ENCODE data around the gene CAMTA1.

- TF ChIP-seq, protein P1, sequence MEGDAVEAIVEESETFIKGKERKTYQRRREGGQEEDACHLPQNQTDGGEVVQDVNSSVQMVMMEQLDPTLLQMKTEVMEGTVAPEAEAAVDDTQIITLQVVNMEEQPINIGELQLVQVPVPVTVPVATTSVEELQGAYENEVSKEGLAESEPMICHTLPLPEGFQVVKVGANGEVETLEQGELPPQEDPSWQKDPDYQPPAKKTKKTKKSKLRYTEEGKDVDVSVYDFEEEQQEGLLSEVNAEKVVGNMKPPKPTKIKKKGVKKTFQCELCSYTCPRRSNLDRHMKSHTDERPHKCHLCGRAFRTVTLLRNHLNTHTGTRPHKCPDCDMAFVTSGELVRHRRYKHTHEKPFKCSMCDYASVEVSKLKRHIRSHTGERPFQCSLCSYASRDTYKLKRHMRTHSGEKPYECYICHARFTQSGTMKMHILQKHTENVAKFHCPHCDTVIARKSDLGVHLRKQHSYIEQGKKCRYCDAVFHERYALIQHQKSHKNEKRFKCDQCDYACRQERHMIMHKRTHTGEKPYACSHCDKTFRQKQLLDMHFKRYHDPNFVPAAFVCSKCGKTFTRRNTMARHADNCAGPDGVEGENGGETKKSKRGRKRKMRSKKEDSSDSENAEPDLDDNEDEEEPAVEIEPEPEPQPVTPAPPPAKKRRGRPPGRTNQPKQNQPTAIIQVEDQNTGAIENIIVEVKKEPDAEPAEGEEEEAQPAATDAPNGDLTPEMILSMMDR (optimal IDR thresholded peaks at IDR 0.05 in 1 of 3, IDR thresholded peaks at IDR 0.05 in 1 of 3, conservative IDR thresholded peaks at IDR 0.05 in 1 of 3; ENCODE audit: extremely low read depth in 1 of 3, insufficient read depth in 2 of 3, low read length in 3 of 3), result no peak
- no peak for TF ChIP-seq EZH2 (IDR thresholded peaks at IDR 0.05; ENCODE audit: low read length)
Observed at GRCh38 chr1:6833804-6834203, 48.5 kb downstream of the CAMTA1 start.

Data from keratinocyte (primary cell).